Astrocyte (in vitro differentiated cells and primary cell): Measurements from ENCODE around the gene TAF11L12. TPM values are rescaled to one million over a fixed set of nuclear protein-coding genes. Genes with fewer than 3 reads are reported as not detected.

Experiments used
- DNase-seq: peaks from one replicate; pipeline ENCODE4 v3.0.0-alpha.2; 2010; ENCODE audit warnings: low read depth
- FAIRE-seq: peaks from 2 replicates; lab custom pipeline; 2011; peaks lifted over from hg19 to GRCh38; lab: Jason Lieb, UNC
- H2AFZ ChIP-seq: 2 replicates; pipeline ENCODE4 v1.6.0; 2012; ENCODE audit warnings: low read depth, low read length, inconsistent platforms
- H3K27ac ChIP-seq: 2 replicates; pipeline ENCODE4 v1.5.1; 2011; ENCODE audit warnings: low read depth, low read length, inconsistent platforms
- H3K27me3 ChIP-seq: 2 replicates; pipeline ENCODE4 v1.6.0; 2011; ENCODE audit warnings: low read length, inconsistent platforms; ENCODE audit not compliant: insufficient read depth
- H3K36me3 ChIP-seq: 2 replicates; pipeline ENCODE4 v1.5.1; 2011; ENCODE audit warnings: low read length, inconsistent platforms; ENCODE audit not compliant: insufficient read depth
- H3K4me1 ChIP-seq: 2 replicates; pipeline ENCODE4 v1.5.1; 2011; ENCODE audit warnings: low read length, inconsistent platforms; ENCODE audit not compliant: insufficient read depth
- H3K4me2 ChIP-seq: 2 replicates; pipeline ENCODE4 v1.6.0; 2012; ENCODE audit warnings: low read length, inconsistent platforms
- H3K4me3 ChIP-seq: 2 replicates; pipeline ENCODE4 v1.5.1; 2011; ENCODE audit warnings: low read depth, mild to moderate bottlenecking, low read length, inconsistent platforms; ENCODE audit not compliant: insufficient read depth
- H3K79me2 ChIP-seq: 2 replicates; pipeline ENCODE4 v1.6.0; 2012; ENCODE audit warnings: mild to moderate bottlenecking, low read length, inconsistent platforms; ENCODE audit not compliant: insufficient read depth
- H3K9ac ChIP-seq: 2 replicates; pipeline ENCODE4 v1.6.0; 2012; ENCODE audit warnings: mild to moderate bottlenecking, low read length, inconsistent platforms
- H3K9me3 ChIP-seq: 2 replicates; pipeline ENCODE4 v1.5.1; 2012; ENCODE audit warnings: low read depth, mild to moderate bottlenecking, low read length, inconsistent platforms; ENCODE audit not compliant: insufficient read depth
- H4K20me1 ChIP-seq: 2 replicates; pipeline ENCODE4 v1.6.0; 2012; ENCODE audit warnings: low read length, inconsistent platforms; ENCODE audit not compliant: insufficient read depth
- H3K27ac Mint-ChIP-seq: one replicate; pipeline ENCODE4 v1.8.0; 2021; ENCODE audit warnings: mild to moderate bottlenecking, mixed read lengths; ENCODE audit not compliant: unreplicated experiment
- H3K27me3 Mint-ChIP-seq: one replicate; pipeline ENCODE4 v1.8.0; 2021; ENCODE audit warnings: low read depth, mixed read lengths; ENCODE audit not compliant: unreplicated experiment
- H3K36me3 Mint-ChIP-seq: one replicate; pipeline ENCODE4 v1.8.0; 2021; ENCODE audit warnings: low read depth, mixed read lengths; ENCODE audit not compliant: unreplicated experiment
- H3K4me1 Mint-ChIP-seq: one replicate; pipeline ENCODE4 v1.8.0; 2021; ENCODE audit warnings: low read depth, mixed read lengths; ENCODE audit not compliant: unreplicated experiment
- H3K4me3 Mint-ChIP-seq: one replicate; pipeline ENCODE4 v1.8.0; 2021; ENCODE audit warnings: mild to moderate bottlenecking, moderate library complexity, mixed read lengths; ENCODE audit not compliant: unreplicated experiment
- H3K9me3 Mint-ChIP-seq: one replicate; pipeline ENCODE4 v1.8.0; 2021; ENCODE audit warnings: mild to moderate bottlenecking, mixed read lengths; ENCODE audit not compliant: unreplicated experiment
- EZH2 ChIP-seq: IDR thresholded peaks from 2 replicates; pipeline ENCODE4 v1.6.1; 2012; ENCODE audit warnings: mild to moderate bottlenecking, low read length, inconsistent platforms; ENCODE audit not compliant: insufficient read depth
- total RNA-seq: library from RNA; stranded (reverse); gene quantifications from 2 replicates; pipeline ENCODE4 v1.2.1, GENCODE V29; 2021
- TF ChIP-seq, protein P1 (sequence below): IDR thresholded peaks from 2 replicates; pipeline ENCODE4 v1.5.1; 2011; ENCODE audit warnings: low read depth, mild to moderate bottlenecking, inconsistent platforms, low read length, moderate library complexity; ENCODE audit not compliant: insufficient read depth

The TAF11L12 gene
- total RNA-seq, 1 donor from 2014 or later: 0.34 TPM

DNA sequence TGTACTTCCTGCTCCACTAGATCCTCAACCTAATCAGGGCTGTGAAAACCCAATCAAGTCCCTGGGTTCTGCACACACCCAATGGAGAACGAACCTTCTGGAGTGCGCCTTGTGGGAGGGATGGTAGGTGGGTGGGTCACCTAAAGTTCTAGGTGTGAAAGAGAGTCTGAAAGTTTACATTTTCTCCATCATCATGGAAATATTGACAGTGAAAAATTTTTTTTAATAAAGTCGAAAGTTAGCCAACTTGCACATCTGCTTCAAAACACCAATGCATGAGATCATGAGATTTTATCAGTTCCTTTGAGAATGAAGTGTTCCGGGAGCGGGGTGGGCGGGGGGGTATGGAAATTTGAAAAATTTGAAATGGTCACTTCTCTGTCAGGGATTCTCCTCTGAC, 45.7 kb downstream of the TAF11L12 start:
- H3K27me3 Mint-ChIP-seq: no peaks in the 10 kb centered on the region
- no peak overlapping the region for H3K4me3 Mint-ChIP-seq
- Histone ChIP-seq H3K79me2 (no peaks in the 10 kb centered on the region), H3K27ac (no peak overlapping the region), H3K4me3 (no peak overlapping the region), H3K4me2 (no peak overlapping the region), H3K9ac (no peak overlapping the region), H3K27me3 (no peaks in the 10 kb centered on the region), H2AFZ (no peak overlapping the region), H3K36me3 (no peaks in the 10 kb centered on the region), H3K4me1 (no peaks in the 10 kb centered on the region), H4K20me1 (no peaks in the 10 kb centered on the region), H3K9me3 (no peaks in the 10 kb centered on the region)
- H3K36me3 Mint-ChIP-seq: no peaks in the 10 kb centered on the region
- DNase-seq (no peak), FAIRE-seq (no peak)
- peaks cover 2% of the 10 kb centered on the region for H3K9me3 Mint-ChIP-seq
- TF ChIP-seq, protein P1, sequence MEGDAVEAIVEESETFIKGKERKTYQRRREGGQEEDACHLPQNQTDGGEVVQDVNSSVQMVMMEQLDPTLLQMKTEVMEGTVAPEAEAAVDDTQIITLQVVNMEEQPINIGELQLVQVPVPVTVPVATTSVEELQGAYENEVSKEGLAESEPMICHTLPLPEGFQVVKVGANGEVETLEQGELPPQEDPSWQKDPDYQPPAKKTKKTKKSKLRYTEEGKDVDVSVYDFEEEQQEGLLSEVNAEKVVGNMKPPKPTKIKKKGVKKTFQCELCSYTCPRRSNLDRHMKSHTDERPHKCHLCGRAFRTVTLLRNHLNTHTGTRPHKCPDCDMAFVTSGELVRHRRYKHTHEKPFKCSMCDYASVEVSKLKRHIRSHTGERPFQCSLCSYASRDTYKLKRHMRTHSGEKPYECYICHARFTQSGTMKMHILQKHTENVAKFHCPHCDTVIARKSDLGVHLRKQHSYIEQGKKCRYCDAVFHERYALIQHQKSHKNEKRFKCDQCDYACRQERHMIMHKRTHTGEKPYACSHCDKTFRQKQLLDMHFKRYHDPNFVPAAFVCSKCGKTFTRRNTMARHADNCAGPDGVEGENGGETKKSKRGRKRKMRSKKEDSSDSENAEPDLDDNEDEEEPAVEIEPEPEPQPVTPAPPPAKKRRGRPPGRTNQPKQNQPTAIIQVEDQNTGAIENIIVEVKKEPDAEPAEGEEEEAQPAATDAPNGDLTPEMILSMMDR: no peak
- no peak for TF ChIP-seq EZH2
- H3K27ac Mint-ChIP-seq: no peak overlapping the region
- no peaks in the 10 kb centered on the region for H3K4me1 Mint-ChIP-seq

Other genes starting within 250 kb of the TAF11L12 start
- not detected in 2 replicates for gene TAF11L2, start 112.2 kb upstream of the TAF11L12 start, total RNA-seq
- not detected in 2 replicates for gene TAF11L3, start 92.0 kb upstream of the TAF11L12 start, total RNA-seq
- gene TAF11L4, start 88.6 kb upstream of the TAF11L12 start, total RNA-seq: not detected in 2 replicates
- gene TAF11L5, start 85.2 kb upstream of the TAF11L12 start, total RNA-seq: not detected in 2 replicates
- not detected in 2 replicates for gene TAF11L6, start 81.7 kb upstream of the TAF11L12 start, total RNA-seq
- gene TAF11L7, start 24.6 kb upstream of the TAF11L12 start, total RNA-seq: not detected in 2 replicates
- gene TAF11L8, start 19.4 kb upstream of the TAF11L12 start, total RNA-seq: not detected in 2 replicates
- not detected in 2 replicates for gene TAF11L9, start 16.0 kb upstream of the TAF11L12 start, total RNA-seq
- gene TAF11L10, start 12.6 kb upstream of the TAF11L12 start, total RNA-seq: not detected in 2 replicates
- gene TAF11L11, start 6.2 kb upstream of the TAF11L12 start, total RNA-seq: 0.41 TPM in 1 of 2 replicates, not detected in the other
- gene TAF11L13, start 21.7 kb downstream of the TAF11L12 start, total RNA-seq: not detected in 2 replicates
- gene TAF11L14, start 24.1 kb downstream of the TAF11L12 start, total RNA-seq: 0.41 TPM in 1 of 2 replicates, not detected in the other